K562 (cell line): Measurements from ENCODE around the gene PON2. TPM values are rescaled to one million over a fixed set of nuclear protein-coding genes. Genes with fewer than 3 reads are reported as not detected.

ENCODE experiments used
- CBFA2T3 ChIP-seq: fragments of 450-650 bp; IDR thresholded peaks from 2 replicates; pipeline ENCODE4 v1.6.1; 2017
- ETV1 ChIP-seq: fragments of 450-650 bp; conservative IDR thresholded peaks from 2 replicates; pipeline ENCODE4 v1.6.1; 2016; ENCODE audit warnings: missing genetic modification characterization, control low read depth, low read depth, missing compliant biosample characterization
- FOXP1 ChIP-seq: sonication (generic); formaldehyde crosslinking; IDR thresholded peaks from 2 replicates; pipeline ENCODE4 v1.8.0; 2022; ENCODE audit warnings: mild to moderate bottlenecking, missing genetic modification reagents
- MAZ ChIP-seq, 2 experiments: fragments of 450-650 bp in 1 of 2; sonication (generic) in 1 of 2; formaldehyde crosslinking; IDR thresholded peaks in 1 of 2; conservative IDR thresholded peaks in 1 of 2; 2 replicates each; pipeline versions ENCODE4 v1.4.0 to v1.5.0; 2020; ENCODE audit warnings: mild to moderate bottlenecking in 1 of 2, missing genetic modification reagents in 1 of 2
- MCM3 ChIP-seq: fragments of 450-650 bp; IDR thresholded peaks from 2 replicates; pipeline ENCODE4 v1.6.1; 2016
- NCOA2 ChIP-seq, 2 experiments: fragments of 450-650 bp; IDR thresholded peaks; 2 replicates each; pipeline ENCODE4 v1.6.1; 2018; ENCODE audit warnings: mild to moderate bottlenecking in 2 of 2, moderate library complexity in 1 of 2; ENCODE audit not compliant: partially characterized antibody in 2 of 2
- RAD21 ChIP-seq, 2 experiments: fragments of 250-450 bp in 1 of 2; fragments of 450-650 bp in 1 of 2; sonication (Bioruptor Pico) in 1 of 2; formaldehyde crosslinking in 1 of 2; IDR thresholded peaks in 1 of 2; conservative IDR thresholded peaks in 1 of 2; 2 replicates each; pipeline versions ENCODE4 v1.4.0 to v1.8.0; 2020 to 2022; ENCODE audit warnings: mild to moderate bottlenecking in 2 of 2, moderate library complexity in 1 of 2
- RBM22 ChIP-seq: fragments of 200-400 bp; formaldehyde crosslinking; IDR thresholded peaks from 2 replicates; pipeline ENCODE4 v1.6.1; 2018; ENCODE audit warnings: low read length, low read depth; ENCODE audit not compliant: poor library complexity, severe bottlenecking
- SRSF7 ChIP-seq: fragments of 200-400 bp; formaldehyde crosslinking; optimal IDR thresholded peaks from 2 replicates; pipeline ENCODE3; 2017; ENCODE audit warnings: mild to moderate bottlenecking, low read depth, low read length
- UBTF ChIP-seq, 2 experiments: IDR thresholded peaks; 2 replicates each; pipeline ENCODE4 v1.6.1; 2012; ENCODE audit warnings: improper control_type of control experiment in 2 of 2, low read depth in 2 of 2, low read length in 2 of 2, borderline replicate concordance in 1 of 2
- ZNF282 ChIP-seq: sonication (generic); formaldehyde crosslinking; IDR thresholded peaks from 2 replicates; pipeline ENCODE4 v1.8.1; 2023; ENCODE audit warnings: missing genetic modification reagents
- ZNF384 ChIP-seq: IDR thresholded peaks from 2 replicates; pipeline ENCODE4 v1.6.1; 2012; ENCODE audit warnings: low read depth, low read length, improper control_type of control experiment
- polyA plus RNA-seq, 8 experiments: library from polyadenylated mRNA; depleted of rRNA in 4 of 8; stranded (reverse) in 5 of 8; unstranded in 3 of 8; fragments of >200 nt; fragmentation: Nextera tagmentation in 2 of 8; fragmentation: Illumina TruSeq in 1 of 8; extraction: Ambion mirVana in 2 of 8; extraction: Trizol in 1 of 8; gene quantifications; 2 replicates each; pipeline versions ENCODE4 v1.2.1 to v1.2.3, GENCODE V29; 2011 to 2014; ENCODE audit warnings: inconsistent platforms in 1 of 8, missing spikeins in 1 of 8
- total RNA-seq, 7 experiments: library from RNA; depleted of rRNA in 6 of 7; stranded (reverse); fragments of >200 nt in 6 of 7; fragmentation: Illumina TruSeq in 2 of 7; extraction: Trizol in 2 of 7; gene quantifications; 2 replicates each; pipeline versions ENCODE4 v1.2.1 to v1.2.3, GENCODE V29; 2011 to 2021; ENCODE audit warnings: low replicate concordance in 1 of 7
- TF ChIP-seq, protein P1 (sequence below): fragments of 450-650 bp; IDR thresholded peaks from 2 replicates; pipeline ENCODE4 v1.6.1; 2014; ENCODE audit warnings: low read depth, mild to moderate bottlenecking, moderate library complexity, borderline replicate concordance
- TF ChIP-seq, protein P2 (sequence below): fragments of 450-650 bp; IDR thresholded peaks from 2 replicates; pipeline ENCODE4 v1.6.1; 2016
- TF ChIP-seq, protein P3 (sequence below): sonication (generic); formaldehyde crosslinking; IDR thresholded peaks from 2 replicates; pipeline ENCODE4 v1.8.1; 2023; ENCODE audit warnings: mild to moderate bottlenecking, missing genetic modification reagents
- TF ChIP-seq, protein P4 (sequence below): fragments of 250-450 bp; sonication (Bioruptor Pico); IDR thresholded peaks from 2 replicates; pipeline ENCODE4 v1.8.0; 2021; ENCODE audit warnings: mild to moderate bottlenecking, moderate library complexity

Gene PON2
- total and polyA plus RNA-seq, 9 of the 15 experiments (the other 6 are each of a cell fraction or from before 2014, with no cell fraction given): 8.5 to 30.1 (median 21.9) TPM

DNA sequence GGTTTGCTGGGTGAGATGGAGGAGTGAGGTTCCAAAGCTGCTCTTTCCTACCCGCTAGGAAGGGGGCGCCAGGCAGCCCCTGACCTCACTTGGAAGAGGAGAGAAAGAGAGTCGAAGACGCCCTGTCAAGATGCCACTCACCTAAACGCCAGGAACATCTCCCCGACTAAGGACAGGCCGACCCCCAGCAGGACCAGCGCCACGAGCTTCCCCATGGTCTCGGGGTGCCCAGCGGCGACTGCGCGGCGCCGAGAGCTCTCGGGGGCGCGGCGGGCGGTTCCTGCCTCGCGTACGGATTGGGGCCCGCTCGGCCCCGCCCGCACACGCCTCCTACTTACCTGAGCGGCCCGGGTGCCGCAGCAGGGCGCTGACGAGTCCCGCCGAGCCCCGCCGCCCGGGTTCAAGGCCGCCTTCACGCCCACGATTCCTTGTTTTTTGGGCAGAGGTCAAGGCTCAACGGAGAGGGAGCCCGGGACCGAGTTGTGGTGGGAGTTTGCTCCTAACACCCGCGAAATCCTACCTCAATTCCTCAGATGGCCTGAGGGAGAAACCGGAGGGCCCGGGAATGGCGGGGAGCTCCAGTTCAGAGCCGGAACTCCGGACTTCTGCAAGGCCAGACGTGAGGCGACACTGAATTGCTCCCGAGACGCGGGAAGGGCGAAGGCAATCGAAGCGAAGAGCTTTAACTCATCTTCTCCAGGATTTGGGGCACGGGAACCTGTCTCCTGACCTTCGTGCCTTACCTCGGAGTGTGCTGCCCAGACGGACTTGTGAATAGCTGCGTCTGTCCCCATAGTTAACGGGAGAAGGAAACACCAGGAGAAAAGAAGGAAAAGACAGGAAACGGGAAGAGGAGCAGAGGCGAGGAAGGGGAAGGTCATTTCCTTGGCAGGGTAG lies 38.4 kb downstream of the PON2 start, which contains the start of gene PON3 (continued):
- no peak for TF ChIP-seq ETV1 (tag)
- TF ChIP-seq, protein P1, sequence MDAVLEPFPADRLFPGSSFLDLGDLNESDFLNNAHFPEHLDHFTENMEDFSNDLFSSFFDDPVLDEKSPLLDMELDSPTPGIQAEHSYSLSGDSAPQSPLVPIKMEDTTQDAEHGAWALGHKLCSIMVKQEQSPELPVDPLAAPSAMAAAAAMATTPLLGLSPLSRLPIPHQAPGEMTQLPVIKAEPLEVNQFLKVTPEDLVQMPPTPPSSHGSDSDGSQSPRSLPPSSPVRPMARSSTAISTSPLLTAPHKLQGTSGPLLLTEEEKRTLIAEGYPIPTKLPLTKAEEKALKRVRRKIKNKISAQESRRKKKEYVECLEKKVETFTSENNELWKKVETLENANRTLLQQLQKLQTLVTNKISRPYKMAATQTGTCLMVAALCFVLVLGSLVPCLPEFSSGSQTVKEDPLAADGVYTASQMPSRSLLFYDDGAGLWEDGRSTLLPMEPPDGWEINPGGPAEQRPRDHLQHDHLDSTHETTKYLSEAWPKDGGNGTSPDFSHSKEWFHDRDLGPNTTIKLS: no peak
- TF ChIP-seq MCM3: no peak
- TF ChIP-seq NCOA2 (IDR thresholded peaks at IDR 0.05; ENCODE audit: partially characterized antibody in 2 of 2): no peak
- TF ChIP-seq, protein P2, sequence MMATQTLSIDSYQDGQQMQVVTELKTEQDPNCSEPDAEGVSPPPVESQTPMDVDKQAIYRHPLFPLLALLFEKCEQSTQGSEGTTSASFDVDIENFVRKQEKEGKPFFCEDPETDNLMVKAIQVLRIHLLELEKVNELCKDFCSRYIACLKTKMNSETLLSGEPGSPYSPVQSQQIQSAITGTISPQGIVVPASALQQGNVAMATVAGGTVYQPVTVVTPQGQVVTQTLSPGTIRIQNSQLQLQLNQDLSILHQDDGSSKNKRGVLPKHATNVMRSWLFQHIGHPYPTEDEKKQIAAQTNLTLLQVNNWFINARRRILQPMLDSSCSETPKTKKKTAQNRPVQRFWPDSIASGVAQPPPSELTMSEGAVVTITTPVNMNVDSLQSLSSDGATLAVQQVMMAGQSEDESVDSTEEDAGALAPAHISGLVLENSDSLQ: peak; percentile 70
- TF ChIP-seq, protein P3, sequence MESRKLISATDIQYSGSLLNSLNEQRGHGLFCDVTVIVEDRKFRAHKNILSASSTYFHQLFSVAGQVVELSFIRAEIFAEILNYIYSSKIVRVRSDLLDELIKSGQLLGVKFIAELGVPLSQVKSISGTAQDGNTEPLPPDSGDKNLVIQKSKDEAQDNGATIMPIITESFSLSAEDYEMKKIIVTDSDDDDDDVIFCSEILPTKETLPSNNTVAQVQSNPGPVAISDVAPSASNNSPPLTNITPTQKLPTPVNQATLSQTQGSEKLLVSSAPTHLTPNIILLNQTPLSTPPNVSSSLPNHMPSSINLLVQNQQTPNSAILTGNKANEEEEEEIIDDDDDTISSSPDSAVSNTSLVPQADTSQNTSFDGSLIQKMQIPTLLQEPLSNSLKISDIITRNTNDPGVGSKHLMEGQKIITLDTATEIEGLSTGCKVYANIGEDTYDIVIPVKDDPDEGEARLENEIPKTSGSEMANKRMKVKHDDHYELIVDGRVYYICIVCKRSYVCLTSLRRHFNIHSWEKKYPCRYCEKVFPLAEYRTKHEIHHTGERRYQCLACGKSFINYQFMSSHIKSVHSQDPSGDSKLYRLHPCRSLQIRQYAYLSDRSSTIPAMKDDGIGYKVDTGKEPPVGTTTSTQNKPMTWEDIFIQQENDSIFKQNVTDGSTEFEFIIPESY: no peak
- no peak for TF ChIP-seq FOXP1 (CRISPR knock-in tag)
- peak in 1 of 2 experiments; percentile 48; a peak in 2 of 4 replicates for TF ChIP-seq RAD21 (CRISPR knock-in tag; conservative IDR thresholded peaks at IDR 0.05 in 1 of 2, IDR thresholded peaks at IDR 0.05 in 1 of 2)
- TF ChIP-seq ZNF384: no peak
- no peak for TF ChIP-seq CBFA2T3
- no peak for TF ChIP-seq ZNF282
- no peak for TF ChIP-seq RBM22
- TF ChIP-seq, protein P4, sequence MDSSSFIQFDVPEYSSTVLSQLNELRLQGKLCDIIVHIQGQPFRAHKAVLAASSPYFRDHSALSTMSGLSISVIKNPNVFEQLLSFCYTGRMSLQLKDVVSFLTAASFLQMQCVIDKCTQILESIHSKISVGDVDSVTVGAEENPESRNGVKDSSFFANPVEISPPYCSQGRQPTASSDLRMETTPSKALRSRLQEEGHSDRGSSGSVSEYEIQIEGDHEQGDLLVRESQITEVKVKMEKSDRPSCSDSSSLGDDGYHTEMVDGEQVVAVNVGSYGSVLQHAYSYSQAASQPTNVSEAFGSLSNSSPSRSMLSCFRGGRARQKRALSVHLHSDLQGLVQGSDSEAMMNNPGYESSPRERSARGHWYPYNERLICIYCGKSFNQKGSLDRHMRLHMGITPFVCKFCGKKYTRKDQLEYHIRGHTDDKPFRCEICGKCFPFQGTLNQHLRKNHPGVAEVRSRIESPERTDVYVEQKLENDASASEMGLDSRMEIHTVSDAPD (CRISPR knock-in tag): no peak
- no peak for TF ChIP-seq UBTF (IDR thresholded peaks at IDR 0.05; ENCODE audit: borderline replicate concordance in 1 of 2, low read depth in 2 of 2, low read length in 2 of 2)
- TF ChIP-seq MAZ (CRISPR knock-in tag; conservative IDR thresholded peaks at IDR 0.05 in 1 of 2, IDR thresholded peaks at IDR 0.05 in 1 of 2): peak; percentile 12 to 33; a peak in 1 of 4 replicates
- no peak for TF ChIP-seq SRSF7
